ENCODE results near the gene FAM168B. TPM values are rescaled to one million over a fixed set of nuclear protein-coding genes. Genes with fewer than 3 reads are reported as not detected.

Gene FAM168B
- total and polyA plus RNA-seq, 8 donors, result 11.0 to 37.2 (median 31.7) TPM

DNA sequence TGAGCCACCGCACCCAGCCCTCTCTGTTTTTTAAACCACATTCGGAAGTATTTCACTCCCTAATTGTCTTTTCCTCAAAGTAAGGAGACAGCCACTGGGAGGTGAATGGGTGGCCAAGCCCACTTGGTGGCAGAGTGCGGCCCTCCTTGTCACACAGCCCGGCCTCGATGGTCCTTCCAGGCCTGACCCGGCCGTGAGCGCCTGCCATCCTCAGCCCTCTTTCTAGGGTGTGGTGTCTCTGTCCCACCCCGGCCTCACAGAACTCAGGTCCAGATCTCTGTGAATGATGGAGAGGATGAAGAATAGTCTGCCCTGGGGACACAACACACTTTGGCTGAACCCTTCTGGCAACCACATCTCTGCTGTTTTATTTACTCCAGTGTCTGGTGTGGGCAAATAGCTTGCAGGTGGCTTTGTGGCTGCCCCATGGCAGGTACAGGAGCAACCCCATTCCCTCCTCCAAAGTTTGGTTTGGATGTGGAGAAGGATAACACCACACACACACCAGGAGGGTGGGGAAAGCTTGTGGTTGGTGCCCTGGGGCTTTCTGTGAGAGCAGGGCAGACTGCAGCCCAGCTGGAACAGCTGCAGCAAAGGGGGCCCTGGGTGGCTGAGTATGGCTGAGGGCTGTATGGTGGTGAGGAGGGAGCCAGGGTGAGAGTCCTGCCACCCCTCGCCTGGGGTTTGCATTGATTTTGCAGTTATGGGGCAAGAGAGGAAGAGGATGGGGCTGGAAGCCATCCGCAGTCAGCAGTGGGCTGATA, 88.6 kb downstream of the FAM168B start:
- ATAC-seq (no peak), FAIRE-seq (no peak), DNase-seq (no peak)
- intact Hi-C loops (cut with DNase I), result no loop called here
- Histone ChIP-seq H3K9me3 (no peaks in the 10 kb centered on the region), H3K4me3 (no peak overlapping the region), H3K27me3 (no peaks in the 10 kb centered on the region), H3K4me1 (no peaks in the 10 kb centered on the region), H3K27ac (no peak overlapping the region), H3K36me3 (no peaks in the 10 kb centered on the region)
- TF ChIP-seq CTCF (IDR thresholded peaks at IDR 0.05), result no peak
- 92 to 93% methylated on average over 11 of the region's 11 CpGs for WGBS, 2 donors

GRCh38 chr2:130998561-130998960, 94.7 kb downstream of the FAM168B start:
- ATAC-seq, result no peak
- WGBS, 2 donors, result 69 to 85% methylated on average over 6 of the region's 6 CpGs
- Histone ChIP-seq H3K36me3 (no peaks in the 10 kb centered on the region), H3K27me3 (no peaks in the 10 kb centered on the region), H3K27ac (no peak overlapping the region), H3K4me3 (no peak overlapping the region), H3K9me3 (no peaks in the 10 kb centered on the region), H3K4me1 (no peaks in the 10 kb centered on the region)
- TF ChIP-seq CTCF (IDR thresholded peaks at IDR 0.05), result no peak
- intact Hi-C loops (cut with DNase I), result no loop called here
- no peak for DNase-seq
- no peak for FAIRE-seq

Other genes with a start within 250 kb of the FAM168B start
- 10 to 100 TPM in 5 of 6 donors, 1 to 10 TPM in 1; 8.3 to 28.3 (median 18.6) TPM for gene PLEKHB2, start 11.9 kb upstream of the FAM168B start, total RNA-seq
- 10 to 100 TPM in 1 of 2 donors, 1 to 10 TPM in 1; 7.8 to 20.4 TPM for gene PLEKHB2, start 11.9 kb upstream of the FAM168B start, polyA plus RNA-seq
- under 1 TPM in 2 of 6 donors, not detected in 4; 0.03 to 0.04 TPM for gene POTEE, start 116.1 kb upstream of the FAM168B start, total RNA-seq
- under 1 TPM in 1 of 2 donors, not detected in 1; 0.02 TPM for gene POTEE, start 116.1 kb upstream of the FAM168B start, polyA plus RNA-seq